Neural progenitor cell (in vitro differentiated cells): ENCODE results near the gene KCNAB1.

ENCODE experiments used
- EZH2 ChIP-seq: fragments of 200-600 bp; sonication (generic); IDR thresholded peaks from 2 replicates; pipeline ENCODE4 v1.6.1; 2017; ENCODE audit warnings: antibody characterized with exemption, mild to moderate bottlenecking, moderate library complexity
- EZH2phosphoT487 ChIP-seq: fragments of 200-600 bp; sonication (generic); IDR thresholded peaks from 2 replicates; pipeline ENCODE4 v1.6.1; 2017; ENCODE audit warnings: antibody characterized with exemption
- TF ChIP-seq, protein P1 (sequence below): fragments of 200-600 bp; sonication (generic); IDR thresholded peaks from 2 replicates; pipeline ENCODE4 v1.5.1; 2017; ENCODE audit warnings: antibody characterized with exemption, mild to moderate bottlenecking

DNA sequence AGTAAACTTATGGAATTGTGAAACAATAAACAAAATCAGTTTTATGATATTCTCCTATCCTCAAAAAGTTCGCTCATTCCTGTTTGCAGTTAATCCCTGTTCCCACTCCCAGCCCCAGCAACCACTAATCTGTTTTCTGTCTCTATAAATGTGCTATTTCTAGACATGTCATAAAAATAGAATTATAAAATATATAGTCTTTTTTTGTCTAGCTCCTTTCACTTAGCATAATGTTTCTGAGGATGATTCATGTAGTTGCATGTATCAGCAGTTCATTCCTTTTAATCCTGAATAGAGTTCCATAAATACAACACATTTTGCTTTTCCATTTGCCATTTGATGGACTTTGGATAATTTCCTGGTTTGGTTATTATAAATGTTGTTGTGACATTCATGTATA is 140.0 kb downstream of the KCNAB1 start:
- TF ChIP-seq, protein P1, sequence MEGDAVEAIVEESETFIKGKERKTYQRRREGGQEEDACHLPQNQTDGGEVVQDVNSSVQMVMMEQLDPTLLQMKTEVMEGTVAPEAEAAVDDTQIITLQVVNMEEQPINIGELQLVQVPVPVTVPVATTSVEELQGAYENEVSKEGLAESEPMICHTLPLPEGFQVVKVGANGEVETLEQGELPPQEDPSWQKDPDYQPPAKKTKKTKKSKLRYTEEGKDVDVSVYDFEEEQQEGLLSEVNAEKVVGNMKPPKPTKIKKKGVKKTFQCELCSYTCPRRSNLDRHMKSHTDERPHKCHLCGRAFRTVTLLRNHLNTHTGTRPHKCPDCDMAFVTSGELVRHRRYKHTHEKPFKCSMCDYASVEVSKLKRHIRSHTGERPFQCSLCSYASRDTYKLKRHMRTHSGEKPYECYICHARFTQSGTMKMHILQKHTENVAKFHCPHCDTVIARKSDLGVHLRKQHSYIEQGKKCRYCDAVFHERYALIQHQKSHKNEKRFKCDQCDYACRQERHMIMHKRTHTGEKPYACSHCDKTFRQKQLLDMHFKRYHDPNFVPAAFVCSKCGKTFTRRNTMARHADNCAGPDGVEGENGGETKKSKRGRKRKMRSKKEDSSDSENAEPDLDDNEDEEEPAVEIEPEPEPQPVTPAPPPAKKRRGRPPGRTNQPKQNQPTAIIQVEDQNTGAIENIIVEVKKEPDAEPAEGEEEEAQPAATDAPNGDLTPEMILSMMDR = no peak
- no peak for TF ChIP-seq EZH2phosphoT487
- no peak for TF ChIP-seq EZH2
